ENCODE results near the gene TCERG1.
A peak's percentile ranks its signal among the peaks of the same experiment; 100 is the strongest.

The TCERG1 gene

GRCh38 chr5:146440353-146440752 lies 6.8 kb upstream of the TCERG1 start:
- Mint-ChIP-seq H3K27ac (no peak overlapping the region), H3K36me3 (no peaks in the 10 kb centered on the region), H3K4me3 (no peak overlapping the region), H3K9me3 (no peaks in the 10 kb centered on the region), H3K27me3 (peaks cover 10% of the 10 kb centered on the region), H3K4me1 (no peaks in the 10 kb centered on the region)
- CTCF ChIA-PET = no interaction called here
- DNase-seq = no peak

- Mint-ChIP-seq H3K4me3 (no peak overlapping the region), H3K27ac (no peak overlapping the region), H3K9me3 (no peaks in the 10 kb centered on the region), H3K4me1 (no peaks in the 10 kb centered on the region), H3K36me3 (no peaks in the 10 kb centered on the region), H3K27me3 (peaks cover 10% of the 10 kb centered on the region)
- DNase-seq = no peak
- CTCF ChIA-PET = no interaction called here
Observed at GRCh38 chr5:146440870-146441495, 6.2 kb upstream of the TCERG1 start.

GRCh38 chr5:146441896-146442295 lies 5.2 kb upstream of the TCERG1 start:
- H3K4me3 Mint-ChIP-seq = no peak overlapping the region
- H3K36me3 Mint-ChIP-seq = no peaks in the 10 kb centered on the region
- no peaks in the 10 kb centered on the region for H3K9me3 Mint-ChIP-seq
- no peak for DNase-seq
- H3K27me3 Mint-ChIP-seq = peaks cover 10% of the 10 kb centered on the region
- CTCF ChIA-PET = interaction anchor here (1.1 kb wide), 1 partner anchor 15 kb away, joined by 3 read pairs; no protein-coding TSS in a partner anchor
- H3K4me1 Mint-ChIP-seq = peaks cover 5% of the 10 kb centered on the region
- no peak overlapping the region for H3K27ac Mint-ChIP-seq

GRCh38 chr5:146447734-146448380 lies 724 bp downstream of the TCERG1 start:
- H3K27ac Mint-ChIP-seq = peak overlapping the region; percentile 98
- H3K27me3 Mint-ChIP-seq = no peaks in the 10 kb centered on the region
- CTCF ChIA-PET = no interaction called here
- peak overlapping the region; percentile 95 for H3K4me3 Mint-ChIP-seq
- peaks cover 38% of the 10 kb centered on the region for H3K4me1 Mint-ChIP-seq
- no peaks in the 10 kb centered on the region for H3K9me3 Mint-ChIP-seq
- peak; percentile 49 for DNase-seq
- H3K36me3 Mint-ChIP-seq = peaks cover 13% of the 10 kb centered on the region

- Mint-ChIP-seq H3K4me3 (peak overlapping the region; percentile 95), H3K36me3 (peaks cover 15% of the 10 kb centered on the region), H3K27ac (peak overlapping the region; percentile 1), H3K9me3 (no peaks in the 10 kb centered on the region), H3K27me3 (no peaks in the 10 kb centered on the region), H3K4me1 (peaks cover 38% of the 10 kb centered on the region)
- DNase-seq = no peak
- CTCF ChIA-PET = no interaction called here
Observed at GRCh38 chr5:146448783-146449519, 1.8 kb downstream of the TCERG1 start.

- DNase-seq = no peak
- H3K9me3 Mint-ChIP-seq = no peaks in the 10 kb centered on the region
- CTCF ChIA-PET = interaction anchor here (0.9 kb wide), 1 partner anchor 14 kb away, joined by 3 read pairs; no protein-coding TSS in a partner anchor
- peaks cover 17% of the 10 kb centered on the region for H3K36me3 Mint-ChIP-seq
- H3K27me3 Mint-ChIP-seq = no peaks in the 10 kb centered on the region
- H3K4me1 Mint-ChIP-seq = peaks cover 40% of the 10 kb centered on the region
- H3K27ac Mint-ChIP-seq = no peak overlapping the region
- H3K4me3 Mint-ChIP-seq = no peak overlapping the region
Observed at GRCh38 chr5:146450002-146450401, 2.9 kb downstream of the TCERG1 start.

- Mint-ChIP-seq H3K36me3 (peaks cover 22% of the 10 kb centered on the region), H3K4me1 (peaks cover 38% of the 10 kb centered on the region)
- CTCF ChIA-PET = interaction anchor here (0.6 to 1.2 kb wide), 2 partner anchors 16 to 205 kb away, joined by 3 to 5 read pairs; no protein-coding TSS in a partner anchor
Observed at GRCh38 chr5:146451411-146451810, 4.3 kb downstream of the TCERG1 start.

GRCh38 chr5:146457431-146457830 lies 10.3 kb downstream of the TCERG1 start:
- Mint-ChIP-seq H3K4me3 (no peak overlapping the region), H3K9me3 (no peaks in the 10 kb centered on the region), H3K4me1 (peaks cover 2% of the 10 kb centered on the region), H3K36me3 (peaks cover 37% of the 10 kb centered on the region), H3K27ac (no peak overlapping the region), H3K27me3 (no peaks in the 10 kb centered on the region)
- no peak for DNase-seq
- CTCF ChIA-PET = interaction anchor here (1.2 kb wide), 1 partner anchor 10 kb away, joined by 4 read pairs; no protein-coding TSS in a partner anchor

More at GRCh38 chr5:146451411-146451810, 4.3 kb downstream of the TCERG1 start:
- H3K9me3 Mint-ChIP-seq = no peaks in the 10 kb centered on the region
- H3K27me3 Mint-ChIP-seq = no peaks in the 10 kb centered on the region
- DNase-seq = no peak
- no peak overlapping the region for H3K4me3 Mint-ChIP-seq
- no peak overlapping the region for H3K27ac Mint-ChIP-seq

- Mint-ChIP-seq H3K4me1 (peaks cover 10% of the 10 kb centered on the region), H3K27ac (no peak overlapping the region), H3K27me3 (no peaks in the 10 kb centered on the region), H3K9me3 (no peaks in the 10 kb centered on the region), H3K4me3 (no peak overlapping the region), H3K36me3 (peaks cover 48% of the 10 kb centered on the region)
- DNase-seq = no peak
- CTCF ChIA-PET = no interaction called here
Observed at GRCh38 chr5:146458894-146459293, 11.8 kb downstream of the TCERG1 start.

- CTCF ChIA-PET = no interaction called here
- H3K4me1 Mint-ChIP-seq = peaks cover 8% of the 10 kb centered on the region
- no peaks in the 10 kb centered on the region for H3K9me3 Mint-ChIP-seq
- H3K36me3 Mint-ChIP-seq = peaks cover 54% of the 10 kb centered on the region
- H3K4me3 Mint-ChIP-seq = no peak overlapping the region
- no peak for DNase-seq
- no peaks in the 10 kb centered on the region for H3K27me3 Mint-ChIP-seq
- no peak overlapping the region for H3K27ac Mint-ChIP-seq
Observed at GRCh38 chr5:146461319-146461718, 14.2 kb downstream of the TCERG1 start.

- H3K9me3 Mint-ChIP-seq = no peaks in the 10 kb centered on the region
- peaks cover 8% of the 10 kb centered on the region for H3K4me1 Mint-ChIP-seq
- H3K27me3 Mint-ChIP-seq = no peaks in the 10 kb centered on the region
- no peak overlapping the region for H3K4me3 Mint-ChIP-seq
- no peak overlapping the region for H3K27ac Mint-ChIP-seq
- DNase-seq = no peak
- CTCF ChIA-PET = interaction anchor here (1.1 kb wide), 1 partner anchor 12 kb away, joined by 4 read pairs; no protein-coding TSS in a partner anchor
- peaks cover 58% of the 10 kb centered on the region for H3K36me3 Mint-ChIP-seq
Observed at GRCh38 chr5:146463446-146463845, 16.3 kb downstream of the TCERG1 start.

- CTCF ChIA-PET = interaction anchor here (1.2 to 2.7 kb wide), 3 partner anchors 9 to 15 kb away, joined by 4 to 8 read pairs (median 5); no protein-coding TSS in a partner anchor
- no peak overlapping the region for H3K27ac Mint-ChIP-seq
- H3K4me3 Mint-ChIP-seq = no peak overlapping the region
- DNase-seq = no peak
- no peaks in the 10 kb centered on the region for H3K27me3 Mint-ChIP-seq
- H3K36me3 Mint-ChIP-seq = peaks cover 49% of the 10 kb centered on the region
- peaks cover 8% of the 10 kb centered on the region for H3K4me1 Mint-ChIP-seq
- H3K9me3 Mint-ChIP-seq = no peaks in the 10 kb centered on the region
Observed at GRCh38 chr5:146466521-146467349, 19.6 kb downstream of the TCERG1 start.

GRCh38 chr5:146467760-146468159 lies 20.6 kb downstream of the TCERG1 start:
- H3K27me3 Mint-ChIP-seq = no peaks in the 10 kb centered on the region
- no peak for DNase-seq
- CTCF ChIA-PET = interaction anchor here (1.2 to 2.7 kb wide), 3 partner anchors 10 to 16 kb away, joined by 4 to 8 read pairs (median 5); no protein-coding TSS in a partner anchor
- H3K9me3 Mint-ChIP-seq = no peaks in the 10 kb centered on the region
- H3K27ac Mint-ChIP-seq = no peak overlapping the region
- H3K4me3 Mint-ChIP-seq = no peak overlapping the region
- H3K36me3 Mint-ChIP-seq = peaks cover 52% of the 10 kb centered on the region
- H3K4me1 Mint-ChIP-seq = peaks cover 8% of the 10 kb centered on the region

- CTCF ChIA-PET = no interaction called here
- H3K9me3 Mint-ChIP-seq = no peaks in the 10 kb centered on the region
- H3K36me3 Mint-ChIP-seq = peaks cover 41% of the 10 kb centered on the region
- no peak overlapping the region for H3K4me3 Mint-ChIP-seq
- no peaks in the 10 kb centered on the region for H3K4me1 Mint-ChIP-seq
- no peaks in the 10 kb centered on the region for H3K27me3 Mint-ChIP-seq
- H3K27ac Mint-ChIP-seq = no peak overlapping the region
- no peak for DNase-seq
Observed at GRCh38 chr5:146474065-146474464, 26.9 kb downstream of the TCERG1 start.
